Sigmoid colon (tissue), 7 donors: Measurements from ENCODE around the gene NRXN3. TPM values are rescaled to one million over a fixed set of nuclear protein-coding genes. Genes with fewer than 3 reads are reported as not detected.

Experiments
- DNase-seq: peaks from one replicate; pipeline ENCODE4 v3.0.0-alpha.2; 2019
- H3K27ac ChIP-seq, 4 donors: fragments of 200-600 bp; sonication (generic); one replicate each; pipeline ENCODE4 v1.5.1; 2016 to 2019; ENCODE audit warnings: mild to moderate bottlenecking in 1 of 4
- H3K27me3 ChIP-seq, 3 donors: fragments of 200-600 bp; sonication (generic); one replicate each; pipeline ENCODE4 v1.5.1; 2019; ENCODE audit warnings: mild to moderate bottlenecking in 1 of 3
- H3K36me3 ChIP-seq, 4 donors: fragments of 200-600 bp; sonication (generic); one replicate each; pipeline ENCODE4 v1.5.1; 2016 to 2019
- H3K4me1 ChIP-seq, 4 donors: fragments of 200-600 bp; sonication (generic); one replicate each; pipeline ENCODE4 v1.5.1; 2017 to 2019
- H3K4me3 ChIP-seq, 4 donors: fragments of 200-600 bp; sonication (generic); one replicate each; pipeline ENCODE4 v1.5.1; 2017 to 2019; ENCODE audit warnings: mild to moderate bottlenecking in 2 of 4, moderate library complexity in 1 of 4
- H3K9me3 ChIP-seq, 4 donors: fragments of 200-600 bp in 3 of 4; sonication (generic) in 3 of 4; one replicate each; pipeline versions ENCODE4 v1.5.1 to v1.6.1; 2013 to 2019
- EP300 ChIP-seq, 4 donors: sonication (generic); formaldehyde crosslinking; IDR thresholded peaks; one replicate each; pipeline ENCODE4 v1.6.1; 2017; ENCODE audit warnings: antibody characterized with exemption in 4 of 4
- POLR2A ChIP-seq, 2 donors: fragments of 450-650 bp; IDR thresholded peaks; one replicate each; pipeline ENCODE4 v1.6.1; 2016; ENCODE audit warnings: antibody characterized with exemption in 2 of 2, mild to moderate bottlenecking in 2 of 2, moderate library complexity in 2 of 2
- POLR2AphosphoS5 ChIP-seq, 4 donors: sonication (generic); formaldehyde crosslinking; IDR thresholded peaks; one replicate each; pipeline ENCODE4 v1.6.1; 2017; ENCODE audit warnings: antibody characterized with exemption in 4 of 4
- WGBS, 2 donors: extraction: QIAGEN DNeasy Blood & Tissue Kit; methylation state at CpG; one replicate each; pipeline ENCODE4 v1.1.7; 2013; 5-methylcytosine and 5-hydroxymethylcytosine counted together
- intact Hi-C: fragments of 100-400 bp; cut with DNase I; formaldehyde crosslinking; loops from one replicate; pipeline ENCODE4 v1.15.1; 2023
- polyA plus RNA-seq, 3 donors: library from polyadenylated mRNA; stranded (reverse); fragments of 200-250 nt; gene quantifications; one replicate each; pipeline ENCODE4 v1.2.3, GENCODE V29; 2013
- total RNA-seq, 4 donors: library from RNA; depleted of rRNA; stranded (reverse); fragments of >200 nt; gene quantifications; one replicate each; pipeline ENCODE4 v1.1.0, GENCODE V29; 2016
- TF ChIP-seq, protein P1 (sequence below), 4 experiments: fragments of 450-650 bp in 3 of 4; fragments of 200-600 bp in 1 of 4; IDR thresholded peaks; one replicate each; pipeline ENCODE4 v1.5.1; 2016 to 2019; ENCODE audit warnings: antibody characterized with exemption in 4 of 4, mild to moderate bottlenecking in 3 of 4, moderate library complexity in 2 of 4
- donor health status: healthy with polysubstance abuse.
- donor health status: Bipolar disorder and iron deficiency.
- donor health status: healthy.

NRXN3 gene
- total and polyA plus RNA-seq, 7 donors, result 0.23 to 46.3 (median 23.2) TPM

- H3K36me3 ChIP-seq, result no peaks in the 10 kb centered on the region
- intact Hi-C loops, result no loop called here
- no peaks in the 10 kb centered on the region for H3K9me3 ChIP-seq
- TF ChIP-seq, protein P1, sequence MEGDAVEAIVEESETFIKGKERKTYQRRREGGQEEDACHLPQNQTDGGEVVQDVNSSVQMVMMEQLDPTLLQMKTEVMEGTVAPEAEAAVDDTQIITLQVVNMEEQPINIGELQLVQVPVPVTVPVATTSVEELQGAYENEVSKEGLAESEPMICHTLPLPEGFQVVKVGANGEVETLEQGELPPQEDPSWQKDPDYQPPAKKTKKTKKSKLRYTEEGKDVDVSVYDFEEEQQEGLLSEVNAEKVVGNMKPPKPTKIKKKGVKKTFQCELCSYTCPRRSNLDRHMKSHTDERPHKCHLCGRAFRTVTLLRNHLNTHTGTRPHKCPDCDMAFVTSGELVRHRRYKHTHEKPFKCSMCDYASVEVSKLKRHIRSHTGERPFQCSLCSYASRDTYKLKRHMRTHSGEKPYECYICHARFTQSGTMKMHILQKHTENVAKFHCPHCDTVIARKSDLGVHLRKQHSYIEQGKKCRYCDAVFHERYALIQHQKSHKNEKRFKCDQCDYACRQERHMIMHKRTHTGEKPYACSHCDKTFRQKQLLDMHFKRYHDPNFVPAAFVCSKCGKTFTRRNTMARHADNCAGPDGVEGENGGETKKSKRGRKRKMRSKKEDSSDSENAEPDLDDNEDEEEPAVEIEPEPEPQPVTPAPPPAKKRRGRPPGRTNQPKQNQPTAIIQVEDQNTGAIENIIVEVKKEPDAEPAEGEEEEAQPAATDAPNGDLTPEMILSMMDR (IDR thresholded peaks at IDR 0.05), result no peak
- no peak for TF ChIP-seq EP300 (IDR thresholded peaks at IDR 0.05)
- peaks cover 0 to 8% (median 0%) of the 10 kb centered on the region in 3 donors for H3K27me3 ChIP-seq
- H3K4me1 ChIP-seq, result no peaks in the 10 kb centered on the region
- no peak for DNase-seq
- H3K27ac ChIP-seq, result no peak overlapping the region
- WGBS, 2 donors, result 6 to 11% methylated on average over 8 of the region's 8 CpGs
- no peak overlapping the region for H3K4me3 ChIP-seq
These were observed 5.8 kb upstream of the NRXN3 start for GRCh38 chr14:78164226-78164853.

GRCh38 chr14:78172428-78172827, 2.3 kb downstream of the NRXN3 start:
- intact Hi-C loops, result no loop called here
- no peak for DNase-seq
- H3K4me3 ChIP-seq, result no peak overlapping the region
- H3K9me3 ChIP-seq, result no peaks in the 10 kb centered on the region
- H3K4me1 ChIP-seq, result peaks cover 0 to 14% (median 4%) of the 10 kb centered on the region in 4 donors
- TF ChIP-seq POLR2A (IDR thresholded peaks at IDR 0.05) (no peak), POLR2AphosphoS5 (IDR thresholded peaks at IDR 0.05) (no peak), EP300 (IDR thresholded peaks at IDR 0.05) (no peak)
- TF ChIP-seq, protein P1 (IDR thresholded peaks at IDR 0.05), result no peak
- WGBS, 2 donors, result 88 to 94% methylated on average over 7 of the region's 7 CpGs
- no peak overlapping the region for H3K27ac ChIP-seq
- H3K36me3 ChIP-seq, result no peaks in the 10 kb centered on the region
- no peaks in the 10 kb centered on the region for H3K27me3 ChIP-seq

GRCh38 chr14:78173346-78174035, 3.3 kb downstream of the NRXN3 start:
- Histone ChIP-seq H3K27ac (no peak overlapping the region), H3K4me1 (peaks cover 0 to 14% (median 4%) of the 10 kb centered on the region in 4 donors), H3K4me3 (no peak overlapping the region), H3K9me3 (no peaks in the 10 kb centered on the region), H3K27me3 (no peaks in the 10 kb centered on the region), H3K36me3 (no peaks in the 10 kb centered on the region)
- intact Hi-C loops, result no loop called here
- TF ChIP-seq POLR2A (IDR thresholded peaks at IDR 0.05) (no peak), POLR2AphosphoS5 (IDR thresholded peaks at IDR 0.05) (no peak), EP300 (IDR thresholded peaks at IDR 0.05) (no peak)
- TF ChIP-seq, protein P1 (IDR thresholded peaks at IDR 0.05), result no peak
- DNase-seq, result no peak
- WGBS, 2 donors, result 88 to 91% methylated on average over 21 of the region's 21 CpGs

GRCh38 chr14:78175412-78175811, 5.2 kb downstream of the NRXN3 start:
- Histone ChIP-seq H3K9me3 (no peaks in the 10 kb centered on the region), H3K36me3 (no peaks in the 10 kb centered on the region), H3K27me3 (no peaks in the 10 kb centered on the region), H3K27ac (no peak overlapping the region), H3K4me1 (peaks cover 0 to 10% (median 3%) of the 10 kb centered on the region in 4 donors), H3K4me3 (no peak overlapping the region)
- intact Hi-C loops, result no loop called here
- TF ChIP-seq POLR2A (IDR thresholded peaks at IDR 0.05) (no peak), POLR2AphosphoS5 (IDR thresholded peaks at IDR 0.05) (no peak), EP300 (IDR thresholded peaks at IDR 0.05) (no peak)
- TF ChIP-seq, protein P1 (IDR thresholded peaks at IDR 0.05), result no peak
- DNase-seq, result no peak
- WGBS, 2 donors, result 91 to 94% methylated on average over 9 of the region's 9 CpGs
